ENCODE data around the gene CAPN6.

The CAPN6 gene

GRCh38 chrX:111270339-111270738 lies at the start of gene CAPN6:
TSS of gene CAPN6 (minus strand) at chrX:111270483. CDS start at chrX:111263936, 6,547 bp downstream.
- DNase-seq (ENCODE audit: low read depth): no peak

GRCh38 chrX:111319451-111319850 lies 49.2 kb upstream of the CAPN6 start:
- DNase-seq (ENCODE audit: low read depth): no peak

GRCh38 chrX:111318901-111319300 lies 48.6 kb upstream of the CAPN6 start:
- no peak for DNase-seq (ENCODE audit: low read depth)

- no peak for DNase-seq (ENCODE audit: low read depth)
These were observed 38.8 kb upstream of the CAPN6 start for GRCh38 chrX:111309083-111309482.

- DNase-seq (ENCODE audit: low read depth): no peak
These were observed 37.8 kb upstream of the CAPN6 start for GRCh38 chrX:111308039-111308438.

GRCh38 chrX:111302284-111302683 lies 32.0 kb upstream of the CAPN6 start:
- DNase-seq (ENCODE audit: low read depth): no peak

- DNase-seq (ENCODE audit: low read depth): no peak
These were observed 18.6 kb upstream of the CAPN6 start for GRCh38 chrX:111288841-111289240.

GRCh38 chrX:111284631-111285293 lies 14.5 kb upstream of the CAPN6 start:
- DNase-seq (ENCODE audit: low read depth): no peak

- no peak for DNase-seq (ENCODE audit: low read depth)
These were observed 13.2 kb upstream of the CAPN6 start for GRCh38 chrX:111283446-111283845.

- DNase-seq (ENCODE audit: low read depth): no peak
These were observed 12.7 kb upstream of the CAPN6 start for GRCh38 chrX:111282991-111283390.

GRCh38 chrX:111282139-111282538 lies 11.9 kb upstream of the CAPN6 start:
- DNase-seq (ENCODE audit: low read depth): no peak

GRCh38 chrX:111268506-111268905 lies 1.8 kb downstream of the CAPN6 start:
- no peak for DNase-seq (ENCODE audit: low read depth)

- DNase-seq (ENCODE audit: low read depth): no peak
These were observed 4.8 kb downstream of the CAPN6 start for GRCh38 chrX:111265486-111265885.

GRCh38 chrX:111264385-111264784 lies 5.9 kb downstream of the CAPN6 start:
- no peak for DNase-seq (ENCODE audit: low read depth)

GRCh38 chrX:111262086-111262485 lies 8.2 kb downstream of the CAPN6 start:
- no peak for DNase-seq (ENCODE audit: low read depth)

- no peak for DNase-seq (ENCODE audit: low read depth)
These were observed 9.8 kb downstream of the CAPN6 start for GRCh38 chrX:111260451-111260850.

- DNase-seq (ENCODE audit: low read depth): no peak
These were observed 10.7 kb downstream of the CAPN6 start for GRCh38 chrX:111259559-111259958.

- DNase-seq (ENCODE audit: low read depth): no peak
These were observed 12.6 kb downstream of the CAPN6 start for GRCh38 chrX:111257733-111258132.

GRCh38 chrX:111254896-111255693 lies 15.2 kb downstream of the CAPN6 start:
- DNase-seq (ENCODE audit: low read depth): no peak

GRCh38 chrX:111244235-111244750 lies 26.0 kb downstream of the CAPN6 start:
- no peak for DNase-seq (ENCODE audit: low read depth)

GRCh38 chrX:111216293-111216801 lies 53.9 kb downstream of the CAPN6 start:
- DNase-seq (ENCODE audit: low read depth): no peak

- DNase-seq (ENCODE audit: low read depth): no peak
These were observed 62.4 kb downstream of the CAPN6 start for GRCh38 chrX:111207851-111208250.

- no peak for DNase-seq (ENCODE audit: low read depth)
These were observed 70.0 kb downstream of the CAPN6 start for GRCh38 chrX:111200327-111200726.

Measured in stimulated activated CD8-positive, alpha-beta memory T cell treated with anti-CD3 and anti-CD28 coated beads, Interleukin-12 subunit alpha, Interleukin-12 subunit beta, amount 100 ng/mL, for 1 hour (primary cell).